Measurements from ENCODE around the gene CYB5RL. TPM values are rescaled to one million over a fixed set of nuclear protein-coding genes. Genes with fewer than 3 reads are reported as not detected.

Gene CYB5RL
- total RNA-seq, 2 donors from 2014 or later: 8.4 to 14.0 TPM

GRCh38 chr1:54157401-54157800 is 42.4 kb downstream of the CYB5RL start:
- Mint-ChIP-seq H3K27ac (no peak overlapping the region), H3K27me3 (ENCODE audit: low read depth) (no peaks in the 10 kb centered on the region), H3K36me3 (ENCODE audit: insufficient read depth in 2 of 2) (no peaks in the 10 kb centered on the region), H3K9me3 (no peaks in the 10 kb centered on the region), H3K4me3 (no peak overlapping the region), H3K4me1 (ENCODE audit: low read depth) (no peaks in the 10 kb centered on the region)
- ATAC-seq (replicated peaks in 1 of 2) (no peak), DNase-seq (no peak)

GRCh38 chr1:54156986-54157385 is 42.8 kb downstream of the CYB5RL start:
- H3K27ac Mint-ChIP-seq: no peak overlapping the region
- H3K4me3 Mint-ChIP-seq: no peak overlapping the region

GRCh38 chr1:54156201-54156600 is 43.6 kb downstream of the CYB5RL start:
- no peaks in the 10 kb centered on the region for H3K27me3 Mint-ChIP-seq (ENCODE audit: low read depth)

More at GRCh38 chr1:54156986-54157385, 42.8 kb downstream of the CYB5RL start:
- H3K27me3 Mint-ChIP-seq (ENCODE audit: low read depth): no peaks in the 10 kb centered on the region
- H3K9me3 Mint-ChIP-seq: no peaks in the 10 kb centered on the region
- ATAC-seq (replicated peaks in 1 of 2): no peak
- H3K36me3 Mint-ChIP-seq (ENCODE audit: insufficient read depth in 2 of 2): no peaks in the 10 kb centered on the region
- H3K4me1 Mint-ChIP-seq (ENCODE audit: low read depth): no peaks in the 10 kb centered on the region
- no peak for DNase-seq

GRCh38 chr1:54153535-54154439 is 46.0 kb downstream of the CYB5RL start:
- no peak overlapping the region for H3K27ac Mint-ChIP-seq
- ATAC-seq (replicated peaks in 1 of 2): no peak
- H3K36me3 Mint-ChIP-seq (ENCODE audit: insufficient read depth in 2 of 2): no peaks in the 10 kb centered on the region
- no peaks in the 10 kb centered on the region for H3K4me1 Mint-ChIP-seq (ENCODE audit: low read depth)
- no peaks in the 10 kb centered on the region for H3K27me3 Mint-ChIP-seq (ENCODE audit: low read depth)
- H3K9me3 Mint-ChIP-seq: no peaks in the 10 kb centered on the region
- no peak for DNase-seq
- H3K4me3 Mint-ChIP-seq: no peak overlapping the region

More at GRCh38 chr1:54156201-54156600, 43.6 kb downstream of the CYB5RL start:
- no peaks in the 10 kb centered on the region for H3K36me3 Mint-ChIP-seq (ENCODE audit: insufficient read depth in 2 of 2)
- no peak overlapping the region for H3K27ac Mint-ChIP-seq
- no peak for DNase-seq
- no peak overlapping the region for H3K4me3 Mint-ChIP-seq
- H3K9me3 Mint-ChIP-seq: no peaks in the 10 kb centered on the region
- no peak for ATAC-seq (replicated peaks in 1 of 2)
- no peaks in the 10 kb centered on the region for H3K4me1 Mint-ChIP-seq (ENCODE audit: low read depth)

- no peaks in the 10 kb centered on the region for H3K36me3 Mint-ChIP-seq (ENCODE audit: insufficient read depth in 2 of 2)
- H3K27ac Mint-ChIP-seq: no peak within 1 kb of the TSS
- no peaks in the 10 kb centered on the region for H3K27me3 Mint-ChIP-seq (ENCODE audit: low read depth)
- no peak for ATAC-seq (replicated peaks in 1 of 2)
- H3K4me3 Mint-ChIP-seq: no peak within 1 kb of the TSS
- no peaks in the 10 kb centered on the region for H3K9me3 Mint-ChIP-seq
- no peak for DNase-seq
- H3K4me1 Mint-ChIP-seq (ENCODE audit: low read depth): no peaks in the 10 kb centered on the region
Measured at GRCh38 chr1:54152696-54153095, 47.1 kb downstream of the CYB5RL start, which contains the start of gene CDCP2. TSS of gene CDCP2 (minus strand) at chr1:54153000. CDS start at chr1:54152922, 78 bp downstream.

GRCh38 chr1:54151013-54151412 is 48.8 kb downstream of the CYB5RL start:
- H3K4me3 Mint-ChIP-seq: no peak overlapping the region
- H3K36me3 Mint-ChIP-seq (ENCODE audit: insufficient read depth in 2 of 2): no peaks in the 10 kb centered on the region
- H3K27ac Mint-ChIP-seq: no peak overlapping the region
- no peak for DNase-seq
- no peaks in the 10 kb centered on the region for H3K9me3 Mint-ChIP-seq
- ATAC-seq (replicated peaks in 1 of 2): no peak
- H3K27me3 Mint-ChIP-seq (ENCODE audit: low read depth): no peaks in the 10 kb centered on the region
- no peaks in the 10 kb centered on the region for H3K4me1 Mint-ChIP-seq (ENCODE audit: low read depth)

Other genes with a start within 250 kb of the CYB5RL start
- not detected for gene LDLRAD1, start 181.8 kb downstream of the CYB5RL start, total RNA-seq
- 100 to 1,000 TPM; 148 to 179 TPM for gene TMEM59, start 146.8 kb downstream of the CYB5RL start, total RNA-seq
- gene TCEANC2, start 146.4 kb downstream of the CYB5RL start, total RNA-seq: 10 to 100 TPM; 13.8 to 17.0 TPM
- gene CDCP2, start 47.0 kb downstream of the CYB5RL start, total RNA-seq: not detected
- gene MRPL37, start 137 bp upstream of the CYB5RL start, total RNA-seq: 100 to 1,000 TPM; 150 to 166 TPM
- 10 to 100 TPM; 70.1 to 84.9 TPM for gene SSBP3, start 206.4 kb upstream of the CYB5RL start, total RNA-seq

Measured in activated T-cell treated with anti-CD3 and anti-CD28 coated beads, Interleukin-2, amount 50 U/mL, for 72 hours (primary cell).